ENCODE results near the gene RHOF.

DNA sequence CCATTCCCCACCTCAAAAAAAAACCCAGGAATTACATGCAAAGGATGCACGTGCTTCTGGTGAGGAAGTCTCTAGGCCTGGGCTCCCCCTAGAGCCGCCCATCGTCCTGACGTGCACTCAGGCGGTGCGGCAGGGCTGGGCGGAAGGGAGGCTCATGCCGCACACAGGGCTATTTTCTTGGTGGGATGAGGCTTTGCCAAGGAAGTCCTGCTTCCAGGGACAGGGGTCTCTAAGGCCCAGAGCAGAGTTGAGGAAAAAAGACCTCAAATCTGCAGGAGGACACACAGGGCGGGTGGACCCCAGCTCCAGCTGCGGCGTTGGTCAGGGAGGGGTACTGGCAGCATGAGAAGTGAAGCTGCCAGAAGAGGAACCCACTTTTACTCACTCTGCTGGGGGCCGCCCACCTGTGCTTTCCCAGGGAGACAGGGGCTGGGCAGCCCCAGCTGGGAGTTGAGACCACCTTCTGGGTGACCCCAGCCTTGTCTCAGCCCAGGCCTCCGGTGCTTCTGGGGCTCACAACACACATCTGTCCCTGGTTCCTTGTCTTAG, 4.2 kb downstream of the RHOF start:
- TF ChIP-seq, protein P1, sequence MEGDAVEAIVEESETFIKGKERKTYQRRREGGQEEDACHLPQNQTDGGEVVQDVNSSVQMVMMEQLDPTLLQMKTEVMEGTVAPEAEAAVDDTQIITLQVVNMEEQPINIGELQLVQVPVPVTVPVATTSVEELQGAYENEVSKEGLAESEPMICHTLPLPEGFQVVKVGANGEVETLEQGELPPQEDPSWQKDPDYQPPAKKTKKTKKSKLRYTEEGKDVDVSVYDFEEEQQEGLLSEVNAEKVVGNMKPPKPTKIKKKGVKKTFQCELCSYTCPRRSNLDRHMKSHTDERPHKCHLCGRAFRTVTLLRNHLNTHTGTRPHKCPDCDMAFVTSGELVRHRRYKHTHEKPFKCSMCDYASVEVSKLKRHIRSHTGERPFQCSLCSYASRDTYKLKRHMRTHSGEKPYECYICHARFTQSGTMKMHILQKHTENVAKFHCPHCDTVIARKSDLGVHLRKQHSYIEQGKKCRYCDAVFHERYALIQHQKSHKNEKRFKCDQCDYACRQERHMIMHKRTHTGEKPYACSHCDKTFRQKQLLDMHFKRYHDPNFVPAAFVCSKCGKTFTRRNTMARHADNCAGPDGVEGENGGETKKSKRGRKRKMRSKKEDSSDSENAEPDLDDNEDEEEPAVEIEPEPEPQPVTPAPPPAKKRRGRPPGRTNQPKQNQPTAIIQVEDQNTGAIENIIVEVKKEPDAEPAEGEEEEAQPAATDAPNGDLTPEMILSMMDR (IDR thresholded peaks at IDR 0.05) = no peak
- no peak for TF ChIP-seq POLR2AphosphoS5 (IDR thresholded peaks at IDR 0.05; ENCODE audit: low read depth, low read length)
